AG08396 (cell line): ENCODE data around the gene SH2D3C.

ENCODE experiments used
- DNase-seq: peaks from one replicate; pipeline ENCODE4 v3.0.0; 2012; ENCODE audit warnings: low spot score, mixed read lengths

The SH2D3C gene

GRCh38 chr9:127778280-127779135 is at the start of gene SH2D3C:
TSS of gene SH2D3C (minus strand) at chr9:127778666. CDS start at chr9:127778627, 39 bp downstream.
- DNase-seq: no peak

- DNase-seq: no peak
Observed at GRCh38 chr9:127826253-127826913, 47.9 kb upstream of the SH2D3C start.

- no peak for DNase-seq
Observed at GRCh38 chr9:127825319-127826051, 47.0 kb upstream of the SH2D3C start.

- DNase-seq: no peak
Observed at GRCh38 chr9:127822108-127822507, 43.6 kb upstream of the SH2D3C start.

- DNase-seq: no peak
Observed at GRCh38 chr9:127818574-127818973, 40.1 kb upstream of the SH2D3C start.

GRCh38 chr9:127817881-127818434 is 39.5 kb upstream of the SH2D3C start:
- no peak for DNase-seq

- no peak for DNase-seq
Observed at GRCh38 chr9:127816728-127817127, 38.3 kb upstream of the SH2D3C start.

GRCh38 chr9:127816362-127816725 is 37.9 kb upstream of the SH2D3C start:
- no peak for DNase-seq

- no peak for DNase-seq
Observed at GRCh38 chr9:127815512-127816361, 37.3 kb upstream of the SH2D3C start.

GRCh38 chr9:127814619-127815511 is 36.4 kb upstream of the SH2D3C start:
- no peak for DNase-seq

GRCh38 chr9:127813686-127814226 is 35.3 kb upstream of the SH2D3C start:
- no peak for DNase-seq

- DNase-seq: no peak
Observed at GRCh38 chr9:127812936-127813675, 34.6 kb upstream of the SH2D3C start.

GRCh38 chr9:127812011-127812410 is 33.5 kb upstream of the SH2D3C start:
- no peak for DNase-seq

GRCh38 chr9:127810378-127811187 is 32.1 kb upstream of the SH2D3C start:
- DNase-seq: no peak

- no peak for DNase-seq
Observed at GRCh38 chr9:127809540-127810377, 31.3 kb upstream of the SH2D3C start.

- no peak for DNase-seq
Observed at GRCh38 chr9:127809002-127809539, 30.6 kb upstream of the SH2D3C start.

GRCh38 chr9:127808347-127809001 is 30.0 kb upstream of the SH2D3C start:
- no peak for DNase-seq
